Skeletal muscle satellite cell (primary cell): ENCODE results near the gene UNC45A. TPM values are rescaled to one million over a fixed set of nuclear protein-coding genes. Genes with fewer than 3 reads are reported as not detected.

ENCODE experiments used
- small RNA-seq: library from RNA; depleted of rRNA; stranded (forward); fragments of <200 nt; gene quantifications from one replicate; pipeline ENCODE3, GENCODE V24; 2012

UNC45A gene

Small RNAs within 50 kb of the gene (small RNA-seq; reads per million reads assigned to genes)
- gene RF00019: not detected
